Glutamatergic neuron (in vitro differentiated cells): ENCODE data around the gene ZNF639. TPM values are rescaled to one million over a fixed set of nuclear protein-coding genes. Genes with fewer than 3 reads are reported as not detected.

ENCODE experiments used
- DNase-seq: peaks from one replicate; pipeline ENCODE4 v3.0.0; 2022
- H3K27ac Mint-ChIP-seq: one replicate; pipeline ENCODE4 v1.8.0; 2020; ENCODE audit warnings: mild to moderate bottlenecking, mixed read lengths, inconsistent platforms; ENCODE audit not compliant: unreplicated experiment
- H3K27me3 Mint-ChIP-seq: one replicate; pipeline ENCODE4 v1.8.0; 2020; ENCODE audit warnings: mild to moderate bottlenecking, moderate library complexity, mixed read lengths, inconsistent platforms; ENCODE audit not compliant: unreplicated experiment
- H3K36me3 Mint-ChIP-seq: one replicate; pipeline ENCODE4 v1.8.0; 2020; ENCODE audit warnings: mild to moderate bottlenecking, mixed read lengths, inconsistent platforms; ENCODE audit not compliant: unreplicated experiment
- H3K4me1 Mint-ChIP-seq: one replicate; pipeline ENCODE4 v1.8.0; 2020; ENCODE audit warnings: mild to moderate bottlenecking, low read depth, mixed read lengths, inconsistent platforms; ENCODE audit not compliant: unreplicated experiment
- H3K4me3 Mint-ChIP-seq: one replicate; pipeline ENCODE4 v1.8.0; 2020; ENCODE audit warnings: mild to moderate bottlenecking, mixed read lengths, inconsistent platforms; ENCODE audit not compliant: unreplicated experiment
- H3K9me3 Mint-ChIP-seq: one replicate; pipeline ENCODE4 v1.8.0; 2020; ENCODE audit warnings: mild to moderate bottlenecking, moderate library complexity, mixed read lengths, inconsistent platforms; ENCODE audit not compliant: unreplicated experiment
- CTCF ChIP-seq: fragments of 200-600 bp; sonication (generic); IDR thresholded peaks from one replicate; pipeline ENCODE4 v1.5.0; 2021; ENCODE audit not compliant: partially characterized antibody, unreplicated experiment
- total RNA-seq: library from RNA; stranded (reverse); fragmentation: NEBNext Ultra II Directional; extraction: Animal tissue kit (Norgen Biotek cat#: 25700); gene quantifications from one replicate; pipeline ENCODE4 v1.2.1, GENCODE V29; 2021; ENCODE audit not compliant: unreplicated experiment

ZNF639 gene
- total RNA-seq, 1 donor from 2014 or later = 34.2 TPM

DNA sequence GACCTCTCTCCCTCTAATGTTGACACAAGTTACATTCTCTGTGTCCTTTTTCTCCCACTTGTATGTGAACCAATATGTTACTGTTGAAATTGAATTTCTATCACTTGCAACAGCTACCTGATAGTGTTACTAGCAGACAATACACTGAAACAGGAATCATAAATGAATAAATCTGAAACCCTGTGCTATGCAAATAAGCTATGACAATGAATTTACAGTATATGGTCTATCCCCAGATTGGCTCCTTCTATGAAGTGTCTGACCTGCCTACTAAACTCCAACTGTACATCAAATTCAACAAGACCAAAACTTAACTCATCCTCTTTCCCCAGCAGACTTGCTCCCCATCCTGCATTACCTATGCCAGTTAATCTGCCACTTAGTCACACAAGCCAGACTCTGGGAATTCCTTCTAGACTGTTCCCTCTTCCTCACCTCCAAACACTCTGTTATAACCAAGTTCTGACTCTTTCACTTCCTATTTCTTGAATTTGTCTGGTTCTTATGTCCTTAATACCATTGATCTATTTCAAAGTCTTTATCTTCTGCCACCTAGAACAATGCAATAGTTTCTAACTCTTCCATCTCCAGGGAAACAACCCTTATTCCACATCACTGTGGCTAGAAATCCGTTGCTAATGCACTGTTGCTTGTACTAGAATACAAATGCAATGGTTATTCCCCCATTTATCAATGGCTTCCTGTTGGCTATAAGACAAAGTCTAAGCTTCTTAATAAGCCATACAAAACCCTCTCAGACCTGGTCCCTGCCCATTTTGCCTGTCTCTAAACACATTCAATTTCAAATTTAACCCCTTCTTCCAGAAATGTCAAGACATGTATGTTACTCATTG lies 13.4 kb upstream of the ZNF639 start:
- no peaks in the 10 kb centered on the region for H3K27me3 Mint-ChIP-seq
- no peak for DNase-seq
- H3K9me3 Mint-ChIP-seq = no peaks in the 10 kb centered on the region
- H3K27ac Mint-ChIP-seq = no peak overlapping the region
- no peak overlapping the region for H3K4me3 Mint-ChIP-seq
- no peaks in the 10 kb centered on the region for H3K4me1 Mint-ChIP-seq
- H3K36me3 Mint-ChIP-seq = no peaks in the 10 kb centered on the region
- TF ChIP-seq CTCF = no peak

GRCh38 chr3:179318876-179319275 lies 4.0 kb upstream of the ZNF639 start:
- H3K36me3 Mint-ChIP-seq = no peaks in the 10 kb centered on the region
- H3K27me3 Mint-ChIP-seq = no peaks in the 10 kb centered on the region
- H3K4me1 Mint-ChIP-seq = peaks cover 6% of the 10 kb centered on the region
- TF ChIP-seq CTCF = no peak
- H3K4me3 Mint-ChIP-seq = no peak overlapping the region
- no peaks in the 10 kb centered on the region for H3K9me3 Mint-ChIP-seq
- no peak overlapping the region for H3K27ac Mint-ChIP-seq
- DNase-seq = no peak

DNA sequence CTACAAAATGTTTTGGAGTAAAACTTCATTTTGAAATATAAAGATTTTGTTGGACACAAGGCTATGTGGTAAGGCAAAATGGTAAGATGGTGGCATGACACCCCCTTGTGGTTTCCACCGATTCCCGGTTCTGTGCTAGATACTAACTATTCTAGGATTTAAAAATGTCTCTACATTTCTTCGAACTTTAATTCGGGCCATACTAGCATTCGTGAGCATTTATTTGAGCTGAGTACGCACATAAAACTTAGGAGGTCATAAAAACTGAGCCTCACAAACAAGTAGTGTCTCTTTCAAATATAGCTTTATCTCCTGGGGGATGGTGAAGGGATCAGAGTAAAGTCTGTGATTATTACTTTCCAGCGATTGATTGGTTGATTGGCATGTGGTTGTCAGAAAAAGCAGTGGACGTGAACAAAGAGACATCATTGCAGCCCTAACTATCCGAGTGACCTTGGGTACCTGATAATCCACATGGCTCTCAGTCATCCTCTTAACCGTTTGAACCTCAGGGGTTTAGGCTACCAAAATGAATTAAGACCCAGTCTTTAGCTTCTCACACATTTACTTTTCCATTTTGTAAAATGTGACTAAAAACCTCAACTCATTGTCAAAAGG lies 1.1 kb upstream of the ZNF639 start:
- H3K4me3 Mint-ChIP-seq = peak overlapping the region; percentile 79
- H3K4me1 Mint-ChIP-seq = peaks cover 16% of the 10 kb centered on the region
- peak; percentile 24 for TF ChIP-seq CTCF
- no peaks in the 10 kb centered on the region for H3K36me3 Mint-ChIP-seq
- H3K27me3 Mint-ChIP-seq = peaks cover 2% of the 10 kb centered on the region
- DNase-seq = peak; percentile 27
- H3K27ac Mint-ChIP-seq = peak overlapping the region; percentile 36
- no peaks in the 10 kb centered on the region for H3K9me3 Mint-ChIP-seq

DNA sequence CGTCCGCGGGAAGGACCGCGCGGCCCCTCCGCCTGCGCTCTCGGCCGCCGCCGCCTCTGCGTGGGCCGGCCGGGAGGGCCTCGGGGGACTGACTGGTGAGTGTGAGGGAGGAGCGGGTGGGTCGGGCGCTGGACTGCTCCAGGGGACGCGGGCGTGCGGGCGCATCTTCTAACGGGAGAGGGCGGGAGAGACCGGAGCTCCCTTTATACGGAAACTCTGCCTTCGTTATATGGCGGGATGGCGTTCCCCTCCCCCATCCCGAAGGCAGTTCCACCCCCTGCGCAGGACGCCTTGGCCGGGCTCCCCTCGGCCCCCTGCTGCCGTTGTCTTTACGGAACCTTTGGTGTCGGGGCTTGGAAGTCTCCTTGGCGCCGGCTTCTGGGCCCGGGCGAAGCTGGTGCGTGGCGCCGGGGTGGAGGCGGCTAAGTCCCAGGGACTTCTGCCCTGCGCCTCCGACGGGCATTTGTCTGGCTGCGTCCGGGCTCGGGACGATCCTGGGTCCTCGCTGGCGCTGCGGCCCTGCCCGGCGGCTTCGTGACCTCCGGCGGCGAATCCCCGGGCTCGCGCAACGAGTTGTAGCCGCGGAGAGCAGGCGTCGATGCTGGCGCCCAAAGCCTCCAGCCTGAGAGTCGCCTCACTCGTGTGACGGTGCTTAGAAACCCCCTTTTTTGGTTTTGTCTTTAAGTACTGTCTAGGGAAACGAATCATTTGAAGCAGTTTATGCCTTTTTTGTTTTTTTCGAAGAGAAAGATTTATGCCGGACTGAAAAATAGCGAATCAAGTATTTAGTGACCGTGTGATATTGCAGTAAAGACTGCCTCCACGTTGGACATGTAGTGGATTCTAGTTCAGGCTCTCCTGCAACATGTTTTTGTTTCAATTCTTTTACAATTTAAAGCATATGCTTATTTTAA lies 623 bp downstream of the ZNF639 start:
- Mint-ChIP-seq H3K4me3 (peak overlapping the region; percentile 97), H3K9me3 (no peaks in the 10 kb centered on the region), H3K27ac (peak overlapping the region; percentile 96), H3K4me1 (peaks cover 16% of the 10 kb centered on the region), H3K36me3 (no peaks in the 10 kb centered on the region), H3K27me3 (peaks cover 2% of the 10 kb centered on the region)
- DNase-seq = peak; percentile 86
- TF ChIP-seq CTCF = no peak
